BLaER1 treated with 17β-estradiol and CSF1 and Interleukin-3, amounts not matched to agents 10 nM and 100 nM (cell line): ENCODE measurements around the gene ENSA.
"Not testable (repeated sequence)": the region's sequence is repeated elsewhere in the genome, so short reads cannot be mapped to it uniquely, and the experiment has no call there.

Experiments used
- H3K27ac ChIP-seq, 11 experiments: shearing (Covaris generic); formaldehyde crosslinking; 2 replicates each; pipeline ENCODE4 v1.8.1; 2022
- H3K27me3 ChIP-seq, 11 experiments: shearing (Covaris generic); formaldehyde crosslinking; 2 replicates each; pipeline ENCODE4 v1.8.1; 2022
- H3K36me3 ChIP-seq, 11 experiments: shearing (Covaris generic); formaldehyde crosslinking; 2 replicates each; pipeline ENCODE4 v1.8.1; 2022
- H3K4me1 ChIP-seq, 10 experiments: shearing (Covaris generic); formaldehyde crosslinking; 2 replicates each; pipeline ENCODE4 v1.8.1; 2022
- H3K4me2 ChIP-seq, 11 experiments: shearing (Covaris generic); formaldehyde crosslinking; 2 replicates each; pipeline ENCODE4 v1.8.1; 2022
- H3K4me3 ChIP-seq, 10 experiments: shearing (Covaris generic); formaldehyde crosslinking; 2 replicates each; pipeline ENCODE4 v1.8.1; 2022
- H3K9ac ChIP-seq, 11 experiments: shearing (Covaris generic); formaldehyde crosslinking; 2 replicates each; pipeline ENCODE4 v1.8.1; 2022
- H3K9me3 ChIP-seq, 11 experiments: shearing (Covaris generic); formaldehyde crosslinking; replicated peaks in 1 of 11; 2 replicates each; pipeline ENCODE4 v1.8.1; 2022
- H4K20me1 ChIP-seq, 11 experiments: shearing (Covaris generic); formaldehyde crosslinking; 2 replicates each; pipeline ENCODE4 v1.8.1; 2022
- Cebpa-rat ChIP-seq, 11 experiments: shearing (Covaris generic); IDR thresholded peaks; 2 replicates each; pipeline ENCODE4 v1.8.1; 2022

The ENSA gene

DNA sequence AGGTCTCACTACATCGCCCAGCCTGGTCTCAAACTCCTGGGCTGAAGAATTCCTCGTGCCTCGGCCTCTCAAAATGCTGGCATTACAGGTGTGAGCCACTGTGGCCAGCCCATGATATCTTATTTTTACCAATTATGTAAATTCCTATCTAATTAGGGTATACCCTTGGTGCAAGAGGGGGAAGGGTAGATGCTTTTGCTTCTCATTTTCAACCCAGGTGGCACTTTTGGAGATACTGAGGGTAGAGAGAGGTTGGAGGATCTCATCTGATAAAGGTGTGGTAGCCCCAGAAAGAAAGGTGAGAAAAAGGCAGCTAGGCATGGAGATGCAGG, 17.4 kb downstream of the ENSA start:
- Histone ChIP-seq H3K9ac (peak overlapping the region; percentile 78 to 97 (median 85)), H4K20me1 (no peaks in the 10 kb centered on the region), H3K27ac (peak overlapping the region; percentile 87 to 100 (median 97)), H3K4me2 (peak overlapping the region; percentile 26 to 96 (median 90)), H3K9me3 (no peaks in the 10 kb centered on the region), H3K4me3 (peak overlapping the region in 7 of 10 experiments; percentile 2 to 44 (median 18); a peak in 8 of 20 replicates), H3K27me3 (no peaks in the 10 kb centered on the region), H3K36me3 (peaks cover under 1 to 50% (median 34%) of the 10 kb centered on the region in 11 experiments; a peak in 20 of 22 replicates), H3K4me1 (peaks cover 43 to 97% (median 80%) of the 10 kb centered on the region in 10 experiments)
- TF ChIP-seq Cebpa-rat (IDR thresholded peaks at IDR 0.05) = no peak

DNA sequence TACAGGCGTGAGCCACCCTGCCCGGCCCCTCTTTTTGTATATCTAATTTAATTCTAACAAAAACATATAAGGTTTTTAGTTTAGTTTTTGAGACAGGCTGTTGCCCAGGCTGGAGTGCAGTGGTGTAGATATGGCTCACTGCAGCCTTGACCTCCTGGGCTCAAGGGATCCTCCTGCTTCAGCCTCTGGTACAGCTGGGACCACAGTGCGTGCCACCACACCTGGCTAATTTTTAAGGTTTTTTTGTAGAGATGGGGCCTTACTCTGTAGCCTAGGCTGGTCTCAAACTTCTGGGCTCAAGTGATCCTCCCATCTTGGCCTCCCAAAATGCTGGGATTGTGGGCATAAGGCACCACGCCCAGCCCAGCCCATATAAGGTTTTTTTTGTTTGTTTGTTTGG, 18.8 kb downstream of the ENSA start:
- TF ChIP-seq Cebpa-rat (IDR thresholded peaks at IDR 0.05) = no peak
- Histone ChIP-seq H3K4me1 (peaks cover 43 to 97% (median 81%) of the 10 kb centered on the region in 10 experiments), H3K27ac (peak overlapping the region; percentile 87 to 100 (median 97)), H3K4me2 (peak overlapping the region in 10 of 11 experiments; percentile 80 to 96 (median 90); a peak in 19 of 22 replicates), H3K9me3 (no peaks in the 10 kb centered on the region), H3K9ac (peak overlapping the region; percentile 78 to 96 (median 85)), H3K36me3 (peaks cover 0 to 37% (median 20%) of the 10 kb centered on the region in 11 experiments; a peak in 16 of 22 replicates), H3K27me3 (no peaks in the 10 kb centered on the region), H4K20me1 (no peaks in the 10 kb centered on the region), H3K4me3 (peak overlapping the region in 2 of 10 experiments; percentile 20 to 40; a peak in 2 of 20 replicates)

- Histone ChIP-seq H3K27ac (peak overlapping the region; percentile 87 to 100 (median 97)), H3K9me3 (no peaks in the 10 kb centered on the region), H3K9ac (peak overlapping the region in 9 of 11 experiments; percentile 37 to 96 (median 85); a peak in 15 of 22 replicates), H3K36me3 (peaks cover 0 to 29% (median 14%) of the 10 kb centered on the region in 11 experiments; a peak in 11 of 22 replicates), H3K4me1 (peaks cover 37 to 97% (median 81%) of the 10 kb centered on the region in 10 experiments), H4K20me1 (no peaks in the 10 kb centered on the region), H3K4me3 (peak overlapping the region in 2 of 10 experiments; percentile 11 to 12; a peak in 1 of 20 replicates), H3K4me2 (peak overlapping the region in 8 of 11 experiments; percentile 85 to 96 (median 92); a peak in 15 of 22 replicates), H3K27me3 (no peaks in the 10 kb centered on the region)
- TF ChIP-seq Cebpa-rat (IDR thresholded peaks at IDR 0.05) = no peak
Observed at GRCh38 chr1:150609732-150610131, 19.7 kb downstream of the ENSA start.

- H3K36me3 ChIP-seq = peaks cover 0 to 34% (median 21%) of the 10 kb centered on the region in 11 experiments; a peak in 11 of 22 replicates
- H3K9ac ChIP-seq = no peak overlapping the region
- no peak overlapping the region for H3K4me3 ChIP-seq
- no peak for TF ChIP-seq Cebpa-rat (IDR thresholded peaks at IDR 0.05)
- H4K20me1 ChIP-seq = no peaks in the 10 kb centered on the region
- peak overlapping the region in 10 of 11 experiments; percentile 20 to 97 (median 70); a peak in 19 of 22 replicates for H3K27ac ChIP-seq
- H3K4me2 ChIP-seq = peak overlapping the region in 5 of 11 experiments; percentile 2 to 79 (median 60); a peak in 7 of 22 replicates
- H3K27me3 ChIP-seq = no peaks in the 10 kb centered on the region
- H3K4me1 ChIP-seq = peaks cover 6 to 85% (median 59%) of the 10 kb centered on the region in 10 experiments; a peak in 19 of 20 replicates
- H3K9me3 ChIP-seq = no peaks in the 10 kb centered on the region
Observed at GRCh38 chr1:150606463-150607142, 22.8 kb downstream of the ENSA start.

DNA sequence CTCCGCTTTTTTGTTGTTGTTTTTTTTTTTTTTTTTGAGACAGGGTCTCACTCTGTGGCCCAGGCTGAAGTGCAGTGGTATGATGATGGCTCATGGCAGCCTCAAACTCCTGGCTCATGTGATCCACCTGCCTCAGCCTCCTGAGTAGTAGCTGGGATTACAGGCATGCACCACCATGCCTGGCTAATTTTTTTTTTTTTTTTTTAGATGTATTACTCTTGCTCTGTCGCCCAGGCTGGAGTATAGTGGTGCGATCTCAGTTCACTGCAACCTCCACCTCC, 24.0 kb downstream of the ENSA start:
- Histone ChIP-seq H3K4me1 (peaks cover 0 to 74% (median 47%) of the 10 kb centered on the region in 10 experiments; a peak in 17 of 20 replicates), H3K4me2 (peak overlapping the region in 7 of 11 experiments; percentile 54 to 79 (median 65); a peak in 14 of 22 replicates), H3K27ac (peak overlapping the region; percentile 49 to 96 (median 74)), H3K9ac (peak overlapping the region in 6 of 11 experiments; percentile 51 to 62 (median 61); a peak in 8 of 22 replicates), H3K36me3 (peaks cover 4 to 40% (median 21%) of the 10 kb centered on the region in 11 experiments; a peak in 20 of 22 replicates)
- not testable (repeated sequence) for H3K4me3 ChIP-seq, H3K27me3 ChIP-seq, H4K20me1 ChIP-seq, H3K9me3 ChIP-seq

DNA sequence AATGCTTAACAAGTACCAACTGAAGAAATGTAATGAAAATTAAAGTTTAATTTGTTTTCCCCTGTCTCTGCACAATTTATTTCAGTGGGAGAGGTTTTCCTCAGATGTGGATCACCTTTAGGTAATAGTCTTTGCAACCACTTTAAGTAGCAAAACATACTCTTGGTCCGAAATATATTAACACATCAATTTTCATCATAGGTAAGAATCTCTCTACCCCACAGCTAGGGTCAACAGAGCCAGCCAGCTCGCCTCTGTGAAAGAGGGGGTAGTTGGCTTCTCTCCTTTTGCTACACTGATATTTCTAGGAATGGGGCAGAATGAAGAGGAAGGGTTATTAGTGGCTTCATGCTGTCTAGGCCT, 25.2 kb downstream of the ENSA start:
- no peaks in the 10 kb centered on the region for H3K9me3 ChIP-seq
- no peaks in the 10 kb centered on the region for H3K27me3 ChIP-seq
- peak overlapping the region in 10 of 11 experiments; percentile 11 to 79 (median 62); a peak in 18 of 22 replicates for H3K4me2 ChIP-seq
- peaks cover 8 to 36% (median 21%) of the 10 kb centered on the region in 11 experiments; a peak in 18 of 22 replicates for H3K36me3 ChIP-seq
- H3K9ac ChIP-seq = peak overlapping the region in 7 of 11 experiments; percentile 25 to 65 (median 61); a peak in 14 of 22 replicates
- no peaks in the 10 kb centered on the region for H4K20me1 ChIP-seq
- no peak overlapping the region for H3K4me3 ChIP-seq
- peak overlapping the region; percentile 49 to 96 (median 74) for H3K27ac ChIP-seq
- TF ChIP-seq Cebpa-rat (IDR thresholded peaks at IDR 0.05) = no peak
- H3K4me1 ChIP-seq = peaks cover 0 to 62% (median 35%) of the 10 kb centered on the region in 10 experiments; a peak in 17 of 20 replicates

GRCh38 chr1:150603711-150604110, 25.7 kb downstream of the ENSA start:
- H3K4me2 ChIP-seq = peak overlapping the region in 4 of 11 experiments; percentile 60 to 79 (median 68); a peak in 6 of 22 replicates
- no peaks in the 10 kb centered on the region for H3K27me3 ChIP-seq
- H3K27ac ChIP-seq = peak overlapping the region in 10 of 11 experiments; percentile 29 to 96 (median 76); a peak in 15 of 22 replicates
- H3K4me1 ChIP-seq = peaks cover 0 to 57% (median 31%) of the 10 kb centered on the region in 10 experiments; a peak in 17 of 20 replicates
- H4K20me1 ChIP-seq = no peaks in the 10 kb centered on the region
- peak overlapping the region in 2 of 11 experiments; percentile 61 to 65; a peak in 1 of 22 replicates for H3K9ac ChIP-seq
- TF ChIP-seq Cebpa-rat (IDR thresholded peaks at IDR 0.05) = no peak
- H3K36me3 ChIP-seq = peaks cover 8 to 32% (median 18%) of the 10 kb centered on the region in 11 experiments; a peak in 18 of 22 replicates
- no peak overlapping the region for H3K4me3 ChIP-seq
- no peaks in the 10 kb centered on the region for H3K9me3 ChIP-seq

GRCh38 chr1:150602372-150602771, 27.0 kb downstream of the ENSA start:
- H3K9ac ChIP-seq, H4K20me1 ChIP-seq, H3K4me3 ChIP-seq, H3K4me2 ChIP-seq, H3K27ac ChIP-seq, H3K9me3 ChIP-seq, H3K27me3 ChIP-seq: not testable (repeated sequence)
- H3K36me3 ChIP-seq = peaks cover 4 to 20% (median 12%) of the 10 kb centered on the region in 11 experiments; a peak in 18 of 22 replicates
- peaks cover 0 to 44% (median 25%) of the 10 kb centered on the region in 10 experiments; a peak in 17 of 20 replicates for H3K4me1 ChIP-seq

DNA sequence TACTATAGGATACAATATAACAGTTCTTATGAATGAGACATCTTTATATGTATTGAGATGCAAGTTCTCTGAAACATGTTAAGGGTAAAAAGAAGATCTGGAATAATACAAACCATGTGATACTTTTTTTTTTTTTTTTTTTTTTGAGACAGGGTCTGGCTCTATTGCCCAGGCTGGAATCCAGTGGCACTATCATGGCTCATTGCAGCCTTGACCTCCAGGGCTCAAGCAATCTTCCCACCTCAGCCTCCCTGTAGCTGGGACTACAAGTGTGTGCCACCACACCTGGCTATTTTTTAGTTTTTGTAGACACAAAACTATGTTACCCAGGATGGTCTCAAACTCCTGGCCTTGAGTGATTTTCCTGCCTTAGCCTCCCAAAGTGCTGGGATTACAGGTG, 27.9 kb downstream of the ENSA start:
- Histone ChIP-seq H3K9me3 (no peaks in the 10 kb centered on the region), H3K36me3 (peaks cover 4 to 20% (median 11%) of the 10 kb centered on the region in 11 experiments; a peak in 17 of 22 replicates), H3K4me3 (no peak overlapping the region), H3K9ac (no peak overlapping the region), H3K4me1 (peaks cover 0 to 36% (median 23%) of the 10 kb centered on the region in 10 experiments; a peak in 17 of 20 replicates), H3K4me2 (no peak overlapping the region), H3K27me3 (no peaks in the 10 kb centered on the region), H3K27ac (no peak overlapping the region; a peak in 1 of 22 replicates), H4K20me1 (no peaks in the 10 kb centered on the region)
- no peak for TF ChIP-seq Cebpa-rat (IDR thresholded peaks at IDR 0.05)

- H3K9ac ChIP-seq, H3K9me3 ChIP-seq, H3K4me2 ChIP-seq, H3K4me1 ChIP-seq, H4K20me1 ChIP-seq, H3K27me3 ChIP-seq, H3K27ac ChIP-seq, H3K4me3 ChIP-seq: not testable (repeated sequence)
- H3K36me3 ChIP-seq = peaks cover 4 to 17% (median 11%) of the 10 kb centered on the region in 11 experiments; a peak in 17 of 22 replicates
Observed at GRCh38 chr1:150598346-150598745, 31.1 kb downstream of the ENSA start.
